Measurements from ENCODE around the gene SPRTN.

GRCh38 chr1:231393668-231394067 is 55.6 kb downstream of the SPRTN start:
- TF ChIP-seq EZH2 (IDR thresholded peaks at IDR 0.05; ENCODE audit: low read depth, unreplicated experiment) (no peak), CTCF (conservative IDR thresholded peaks at IDR 0.05; ENCODE audit: low read depth in 2 of 2) (no peak), EZH2phosphoT487 (IDR thresholded peaks at IDR 0.05; ENCODE audit: unreplicated experiment) (no peak), POLR2AphosphoS5 (IDR thresholded peaks at IDR 0.05; ENCODE audit: low read depth) (no peak), ZNF114 (CRISPR knock-in tag; IDR thresholded peaks at IDR 0.05) (no peak), JUNB (IDR thresholded peaks at IDR 0.05; ENCODE audit: unreplicated experiment) (no peak), NANOG (IDR thresholded peaks at IDR 0.05; ENCODE audit: borderline replicate concordance) (no peak), CREB1 (CRISPR knock-in tag; IDR thresholded peaks at IDR 0.05; ENCODE audit: low read depth) (no peak), STAT1 (IDR thresholded peaks at IDR 0.05; ENCODE audit: unreplicated experiment) (no peak), ZNF331 (CRISPR knock-in tag; IDR thresholded peaks at IDR 0.05; ENCODE audit: low read depth) (no peak), ZNF462 (CRISPR knock-in tag; IDR thresholded peaks at IDR 0.05) (no peak)
- TF ChIP-seq, protein P1, sequence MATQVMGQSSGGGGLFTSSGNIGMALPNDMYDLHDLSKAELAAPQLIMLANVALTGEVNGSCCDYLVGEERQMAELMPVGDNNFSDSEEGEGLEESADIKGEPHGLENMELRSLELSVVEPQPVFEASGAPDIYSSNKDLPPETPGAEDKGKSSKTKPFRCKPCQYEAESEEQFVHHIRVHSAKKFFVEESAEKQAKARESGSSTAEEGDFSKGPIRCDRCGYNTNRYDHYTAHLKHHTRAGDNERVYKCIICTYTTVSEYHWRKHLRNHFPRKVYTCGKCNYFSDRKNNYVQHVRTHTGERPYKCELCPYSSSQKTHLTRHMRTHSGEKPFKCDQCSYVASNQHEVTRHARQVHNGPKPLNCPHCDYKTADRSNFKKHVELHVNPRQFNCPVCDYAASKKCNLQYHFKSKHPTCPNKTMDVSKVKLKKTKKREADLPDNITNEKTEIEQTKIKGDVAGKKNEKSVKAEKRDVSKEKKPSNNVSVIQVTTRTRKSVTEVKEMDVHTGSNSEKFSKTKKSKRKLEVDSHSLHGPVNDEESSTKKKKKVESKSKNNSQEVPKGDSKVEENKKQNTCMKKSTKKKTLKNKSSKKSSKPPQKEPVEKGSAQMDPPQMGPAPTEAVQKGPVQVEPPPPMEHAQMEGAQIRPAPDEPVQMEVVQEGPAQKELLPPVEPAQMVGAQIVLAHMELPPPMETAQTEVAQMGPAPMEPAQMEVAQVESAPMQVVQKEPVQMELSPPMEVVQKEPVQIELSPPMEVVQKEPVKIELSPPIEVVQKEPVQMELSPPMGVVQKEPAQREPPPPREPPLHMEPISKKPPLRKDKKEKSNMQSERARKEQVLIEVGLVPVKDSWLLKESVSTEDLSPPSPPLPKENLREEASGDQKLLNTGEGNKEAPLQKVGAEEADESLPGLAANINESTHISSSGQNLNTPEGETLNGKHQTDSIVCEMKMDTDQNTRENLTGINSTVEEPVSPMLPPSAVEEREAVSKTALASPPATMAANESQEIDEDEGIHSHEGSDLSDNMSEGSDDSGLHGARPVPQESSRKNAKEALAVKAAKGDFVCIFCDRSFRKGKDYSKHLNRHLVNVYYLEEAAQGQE (IDR thresholded peaks at IDR 0.05; ENCODE audit: unreplicated experiment): no peak
